ENCODE results near the gene MAD2L2.
A peak's percentile ranks its signal among the peaks of the same experiment; 100 is the strongest.

MAD2L2 gene

DNA sequence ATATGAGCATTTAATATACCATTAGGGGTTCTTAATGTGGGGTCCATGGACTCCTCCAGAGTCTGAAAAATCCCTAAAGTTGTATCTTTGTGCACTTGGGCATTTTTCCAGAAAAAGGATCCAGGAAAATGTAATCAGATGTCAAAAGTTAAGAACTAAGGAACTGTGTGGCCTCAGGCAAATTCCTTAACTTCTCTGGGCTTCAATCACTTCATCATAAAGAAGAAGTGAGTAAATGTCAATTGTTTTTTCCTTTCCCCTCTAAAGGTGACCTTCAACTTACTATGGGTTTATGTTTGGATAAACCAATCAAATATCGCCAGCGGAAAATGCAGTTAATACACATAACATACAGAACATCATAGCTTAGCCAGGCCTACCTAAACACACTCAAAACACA, 2.5 kb downstream of the MAD2L2 start:
- Mint-ChIP-seq H3K27ac (no peak overlapping the region), H3K4me3 (no peak overlapping the region), H3K9me3 (no peaks in the 10 kb centered on the region)

DNA sequence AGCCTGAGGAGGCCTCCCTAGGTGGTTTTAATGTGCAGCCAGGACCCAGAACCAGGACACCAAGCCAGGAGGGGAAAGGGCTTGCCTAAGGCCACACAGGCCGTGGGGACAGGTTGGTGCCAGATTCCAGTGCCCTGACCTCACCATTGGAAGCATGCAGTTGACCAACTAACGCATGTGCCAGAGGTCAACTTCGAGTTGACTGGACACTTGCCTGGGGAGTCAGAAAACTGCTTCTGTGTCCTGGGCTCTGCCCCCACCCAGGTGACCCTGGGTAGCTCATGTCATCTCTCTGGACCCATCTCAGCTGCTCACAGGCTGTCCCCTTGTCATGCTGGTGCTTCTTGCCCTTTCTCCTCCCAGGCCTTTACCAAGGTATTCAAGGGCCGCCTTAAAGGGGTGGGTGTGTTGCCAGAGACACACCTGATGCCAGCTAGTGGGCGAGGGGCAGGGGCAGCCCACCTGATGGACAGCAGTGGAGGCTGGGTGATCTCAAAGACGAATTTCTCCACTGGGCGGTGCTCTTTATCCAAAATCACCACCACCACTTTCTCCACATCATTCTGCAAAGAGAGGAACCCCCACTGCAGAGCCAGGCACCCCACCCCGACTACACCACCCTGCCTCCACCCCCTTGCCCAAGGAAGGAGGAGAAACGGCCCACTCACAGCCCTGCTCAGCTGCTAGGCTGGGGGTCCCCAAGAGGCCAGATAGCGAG, 4.4 kb downstream of the MAD2L2 start:
- no peak overlapping the region for H3K4me3 Mint-ChIP-seq
- no peak for DNase-seq
- H3K9me3 Mint-ChIP-seq: no peaks in the 10 kb centered on the region
- H3K27ac Mint-ChIP-seq: no peak overlapping the region
- no peaks in the 10 kb centered on the region for H3K27me3 Mint-ChIP-seq
- H3K4me1 Mint-ChIP-seq (ENCODE audit: low read depth): peaks cover 12% of the 10 kb centered on the region
- H3K36me3 Mint-ChIP-seq (ENCODE audit: low read depth): peaks cover 69% of the 10 kb centered on the region

More for the DNA sequence above, 2.5 kb downstream of the MAD2L2 start:
- H3K4me1 Mint-ChIP-seq (ENCODE audit: low read depth): peaks cover 19% of the 10 kb centered on the region
- DNase-seq: no peak
- peaks cover 54% of the 10 kb centered on the region for H3K36me3 Mint-ChIP-seq (ENCODE audit: low read depth)
- no peaks in the 10 kb centered on the region for H3K27me3 Mint-ChIP-seq

DNA sequence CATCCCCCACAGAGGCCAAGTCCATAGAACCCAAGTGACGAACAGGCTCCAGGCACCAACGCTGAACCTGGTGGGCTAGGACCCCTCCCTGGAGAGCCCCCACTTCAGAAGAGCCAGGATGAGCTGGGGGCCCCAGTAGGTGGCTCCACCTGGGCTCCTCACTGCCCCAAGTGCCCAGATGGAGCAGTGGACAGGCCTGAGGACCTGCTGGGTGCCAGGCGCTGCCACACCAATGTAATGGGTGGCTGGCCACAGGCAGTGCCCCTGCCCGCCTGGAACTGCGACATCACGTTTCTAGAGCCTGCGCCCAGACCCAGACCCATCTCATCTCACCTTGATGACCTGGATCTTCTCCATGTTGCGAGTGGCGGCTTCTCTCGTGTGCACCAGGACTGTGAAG, 5.6 kb downstream of the MAD2L2 start:
- Mint-ChIP-seq H3K9me3 (no peaks in the 10 kb centered on the region), H3K4me1 (ENCODE audit: low read depth) (peaks cover 12% of the 10 kb centered on the region), H3K4me3 (no peak overlapping the region), H3K36me3 (ENCODE audit: low read depth) (peaks cover 71% of the 10 kb centered on the region), H3K27ac (no peak overlapping the region), H3K27me3 (no peaks in the 10 kb centered on the region)
- no peak for DNase-seq

DNA sequence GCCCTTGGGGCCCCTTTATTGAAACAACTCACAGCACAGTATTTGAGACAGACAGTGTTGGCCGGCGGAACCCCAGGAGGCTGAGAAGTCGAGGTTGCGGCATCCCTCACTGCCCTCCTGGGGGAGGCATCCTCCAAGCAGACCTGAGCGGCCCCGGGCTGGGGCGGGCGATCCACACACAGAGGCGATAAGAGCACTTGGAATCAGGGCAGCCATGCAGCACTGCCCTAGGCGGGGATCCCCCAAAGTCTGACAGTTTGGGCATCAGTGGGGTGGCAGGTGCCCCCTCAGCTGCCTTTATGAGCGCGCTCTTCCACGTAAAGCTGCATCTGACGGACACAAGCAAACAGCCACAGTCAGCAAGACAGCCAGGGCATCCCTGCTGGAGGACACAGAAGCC, 6.5 kb downstream of the MAD2L2 start:
- peaks cover 71% of the 10 kb centered on the region for H3K36me3 Mint-ChIP-seq (ENCODE audit: low read depth)
- H3K27ac Mint-ChIP-seq: no peak overlapping the region
- no peak for DNase-seq
- H3K9me3 Mint-ChIP-seq: no peaks in the 10 kb centered on the region
- peaks cover 7% of the 10 kb centered on the region for H3K4me1 Mint-ChIP-seq (ENCODE audit: low read depth)
- H3K4me3 Mint-ChIP-seq: no peak overlapping the region
- H3K27me3 Mint-ChIP-seq: no peaks in the 10 kb centered on the region

DNA sequence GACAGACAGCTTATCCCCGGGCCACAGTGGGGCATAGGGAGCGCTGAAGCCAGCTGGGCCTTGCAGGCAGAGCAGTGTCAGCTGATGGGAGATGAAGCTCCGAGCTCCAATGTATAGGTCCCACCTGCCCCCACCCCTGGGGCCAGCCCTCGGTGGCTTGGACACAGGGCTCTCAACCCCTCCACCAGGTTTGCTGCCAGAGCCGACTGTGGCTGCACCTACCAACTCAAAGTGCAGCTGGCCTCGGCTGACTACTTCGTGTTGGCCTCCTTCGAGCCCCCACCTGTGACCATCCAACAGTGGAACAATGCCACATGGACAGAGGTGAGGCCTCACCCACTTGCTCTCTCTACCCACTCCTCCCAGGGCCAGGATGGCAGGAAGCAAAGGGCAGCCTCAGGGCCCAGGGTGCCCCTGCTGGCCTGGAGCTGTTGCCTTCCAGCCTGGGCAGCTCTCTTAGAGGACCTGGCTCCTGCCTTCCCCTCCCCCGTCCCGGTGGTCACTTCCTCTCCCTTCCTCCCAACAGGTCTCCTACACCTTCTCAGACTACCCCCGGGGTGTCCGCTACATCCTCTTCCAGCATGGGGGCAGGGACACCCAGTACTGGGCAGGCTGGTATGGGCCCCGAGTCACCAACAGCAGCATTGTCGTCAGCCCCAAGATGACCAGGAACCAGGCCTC, 7.7 kb downstream of the MAD2L2 start:
- Mint-ChIP-seq H3K36me3 (ENCODE audit: low read depth) (peaks cover 69% of the 10 kb centered on the region), H3K27ac (peak overlapping the region; percentile 5), H3K9me3 (no peaks in the 10 kb centered on the region)

DNA sequence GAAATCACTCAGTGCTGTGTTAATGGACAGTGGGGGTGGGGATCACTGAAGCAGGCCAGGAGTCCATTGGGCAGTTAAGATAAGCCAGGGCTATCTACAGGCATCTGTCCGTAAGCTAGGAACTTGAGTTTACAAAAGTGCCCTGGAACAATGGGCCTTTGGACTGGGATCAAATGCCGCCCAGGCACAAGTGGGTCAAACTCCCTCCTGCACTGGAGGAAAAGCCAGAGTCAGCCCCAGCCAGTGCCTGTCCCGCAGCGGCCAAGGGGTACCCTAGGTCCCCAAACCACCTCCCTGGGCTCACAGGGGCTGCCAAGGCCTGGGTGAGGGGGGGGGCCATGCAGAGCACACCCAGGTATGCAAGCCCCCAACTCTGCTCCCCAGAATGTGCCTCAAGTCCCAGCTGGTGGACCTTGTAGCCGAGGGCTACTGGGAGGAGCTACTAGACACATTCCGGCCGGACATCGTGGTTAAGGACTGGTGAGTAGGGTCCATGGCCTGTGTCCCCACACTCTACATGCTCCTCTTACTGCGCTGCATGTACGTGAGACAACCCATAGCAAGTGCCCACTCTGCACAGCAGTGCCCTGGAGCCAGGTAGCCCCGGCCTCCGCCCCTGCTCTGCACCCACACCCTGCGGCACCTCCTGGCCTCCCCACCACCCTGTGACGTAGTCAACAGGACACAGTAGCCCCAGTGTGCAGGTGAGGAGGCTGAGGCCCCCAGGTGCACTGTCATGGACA, 9.2 kb downstream of the MAD2L2 start:
- H3K4me3 Mint-ChIP-seq: no peak overlapping the region
- H3K27ac Mint-ChIP-seq: no peak overlapping the region
- H3K4me1 Mint-ChIP-seq (ENCODE audit: low read depth): no peaks in the 10 kb centered on the region
- no peak for DNase-seq
- peaks cover 66% of the 10 kb centered on the region for H3K36me3 Mint-ChIP-seq (ENCODE audit: low read depth)
- no peaks in the 10 kb centered on the region for H3K9me3 Mint-ChIP-seq
- H3K27me3 Mint-ChIP-seq: no peaks in the 10 kb centered on the region

More for the DNA sequence above, 7.7 kb downstream of the MAD2L2 start:
- H3K27me3 Mint-ChIP-seq: no peaks in the 10 kb centered on the region
- H3K4me3 Mint-ChIP-seq: no peak overlapping the region
- no peaks in the 10 kb centered on the region for H3K4me1 Mint-ChIP-seq (ENCODE audit: low read depth)
- no peak for DNase-seq

DNA sequence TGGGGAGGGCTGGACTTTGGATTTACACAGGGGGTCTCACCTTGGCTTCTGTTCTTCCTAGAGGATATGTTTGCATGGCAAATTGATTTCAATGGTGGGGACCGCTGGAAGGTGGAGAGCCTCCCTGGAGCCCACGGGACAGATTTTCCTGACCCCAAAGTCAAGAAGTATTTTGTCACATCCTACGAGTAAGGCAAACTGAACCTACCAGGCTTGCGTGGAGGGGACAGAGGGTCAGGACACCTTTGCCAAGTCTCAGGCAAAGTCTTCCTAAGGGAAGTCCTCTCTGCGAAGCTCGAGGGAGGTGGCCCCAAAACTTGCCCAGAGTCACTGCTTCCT, 9.8 kb downstream of the MAD2L2 start:
- H3K27me3 Mint-ChIP-seq: no peaks in the 10 kb centered on the region
- H3K4me3 Mint-ChIP-seq: no peak overlapping the region
- H3K9me3 Mint-ChIP-seq: no peaks in the 10 kb centered on the region
- H3K27ac Mint-ChIP-seq: no peak overlapping the region
- H3K4me1 Mint-ChIP-seq (ENCODE audit: low read depth): no peaks in the 10 kb centered on the region
- H3K36me3 Mint-ChIP-seq (ENCODE audit: low read depth): peaks cover 61% of the 10 kb centered on the region
- DNase-seq: no peak

DNA sequence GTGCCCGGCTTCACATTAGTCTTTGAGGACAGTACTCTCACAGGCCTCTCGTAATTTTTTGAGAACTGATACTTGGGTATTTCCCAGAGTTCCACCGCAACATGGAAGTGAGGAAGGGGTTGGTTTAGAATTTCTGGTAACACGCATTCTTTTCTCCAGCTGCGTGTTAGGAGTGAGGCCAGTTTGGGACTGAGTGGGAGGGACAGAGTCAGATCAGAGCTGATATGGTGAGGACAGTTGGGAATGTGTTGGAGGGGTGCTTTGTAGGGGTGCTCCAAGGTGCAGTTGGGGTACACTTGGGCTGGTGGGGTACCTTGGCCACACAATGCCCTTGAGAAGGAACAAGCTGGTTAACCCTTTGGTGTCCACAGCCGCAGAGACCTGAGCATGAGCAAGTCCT, 10.2 kb downstream of the MAD2L2 start:
- Mint-ChIP-seq H3K4me1 (ENCODE audit: low read depth) (no peaks in the 10 kb centered on the region), H3K27me3 (no peaks in the 10 kb centered on the region), H3K4me3 (no peak overlapping the region), H3K9me3 (no peaks in the 10 kb centered on the region), H3K36me3 (ENCODE audit: low read depth) (peaks cover 57% of the 10 kb centered on the region), H3K27ac (no peak overlapping the region)
- DNase-seq: no peak

DNA sequence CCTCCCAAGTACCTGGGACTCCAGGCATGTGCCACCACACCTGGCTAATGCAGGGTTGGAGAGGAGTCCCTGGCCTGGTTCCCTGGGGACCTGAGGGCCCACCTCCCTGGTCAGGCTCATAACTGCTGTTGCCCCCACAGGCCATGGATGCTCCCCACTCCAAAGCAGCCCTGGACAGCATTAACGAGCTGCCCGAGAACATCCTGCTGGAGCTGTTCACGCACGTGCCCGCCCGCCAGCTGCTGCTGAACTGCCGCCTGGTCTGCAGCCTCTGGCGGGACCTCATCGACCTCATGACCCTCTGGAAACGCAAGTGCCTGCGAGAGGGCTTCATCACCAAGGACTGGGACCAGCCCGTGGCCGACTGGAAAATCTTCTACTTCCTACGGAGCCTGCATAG, 12.4 kb downstream of the MAD2L2 start:
- no peak for DNase-seq
- Mint-ChIP-seq H3K27ac (no peak overlapping the region), H3K27me3 (no peaks in the 10 kb centered on the region), H3K9me3 (no peaks in the 10 kb centered on the region), H3K4me1 (ENCODE audit: low read depth) (no peaks in the 10 kb centered on the region), H3K36me3 (ENCODE audit: low read depth) (peaks cover 37% of the 10 kb centered on the region), H3K4me3 (no peak overlapping the region)

DNA sequence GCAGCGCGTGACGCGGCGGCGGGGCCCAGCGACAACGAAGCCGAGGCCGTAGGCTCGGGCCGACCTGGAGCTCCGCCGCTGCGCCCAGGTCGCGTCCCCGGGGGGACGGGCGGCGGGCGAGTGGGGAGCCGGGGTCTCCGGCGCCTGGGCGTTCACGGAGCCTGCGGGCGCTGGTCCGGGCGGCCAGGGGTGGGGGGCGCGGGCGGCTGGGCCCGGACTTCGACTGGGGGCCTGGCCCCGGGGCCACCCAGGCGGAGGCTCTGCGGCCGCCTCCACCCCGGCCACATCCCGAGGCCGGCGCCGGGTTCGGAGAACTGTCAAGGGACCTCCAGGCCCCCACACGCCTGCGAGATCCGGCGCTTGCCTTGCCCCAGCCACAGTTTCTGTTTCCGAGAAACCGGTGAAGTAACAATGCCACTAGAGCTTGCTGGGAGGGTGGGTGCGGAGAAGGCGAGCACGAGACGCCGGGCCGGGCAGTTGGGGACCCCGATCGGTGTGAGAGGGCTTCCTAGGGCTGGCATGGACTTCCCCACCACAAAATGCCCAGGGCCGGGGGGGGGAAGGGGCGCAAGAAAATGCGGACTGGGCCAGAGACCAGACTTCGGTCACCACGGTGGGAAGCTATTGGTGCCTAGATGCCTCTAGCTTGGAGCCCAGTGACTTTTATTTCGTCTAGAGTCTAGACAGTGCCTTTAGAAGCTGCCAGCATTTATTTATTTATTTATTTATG, 16.4 kb downstream of the MAD2L2 start:
- Mint-ChIP-seq H3K4me1 (ENCODE audit: low read depth) (no peaks in the 10 kb centered on the region), H3K4me3 (peak overlapping the region; percentile 82), H3K36me3 (ENCODE audit: low read depth) (peaks cover 36% of the 10 kb centered on the region), H3K27me3 (no peaks in the 10 kb centered on the region), H3K27ac (peak overlapping the region; percentile 88), H3K9me3 (no peaks in the 10 kb centered on the region)
- DNase-seq: peak; percentile 76

DNA sequence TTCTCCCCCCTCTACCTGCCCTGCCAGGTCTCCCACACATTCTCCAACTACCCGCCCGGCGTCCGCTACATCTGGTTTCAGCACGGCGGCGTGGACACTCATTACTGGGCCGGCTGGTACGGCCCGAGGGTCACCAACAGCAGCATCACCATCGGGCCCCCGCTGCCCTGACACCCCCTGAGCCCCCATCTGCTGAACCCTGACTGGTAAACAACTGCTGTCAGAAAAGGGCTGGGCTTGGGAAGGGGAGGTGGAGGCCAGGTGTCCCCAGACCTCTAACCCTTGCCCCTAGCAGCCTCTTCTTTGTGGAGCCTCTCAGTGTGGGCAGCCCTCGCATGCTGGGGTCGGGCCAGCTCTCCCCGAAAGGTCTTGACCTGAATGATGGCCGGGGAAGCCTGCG, 19.8 kb downstream of the MAD2L2 start:
- peaks cover 1% of the 10 kb centered on the region for H3K4me1 Mint-ChIP-seq (ENCODE audit: low read depth)
- H3K27me3 Mint-ChIP-seq: no peaks in the 10 kb centered on the region
- H3K9me3 Mint-ChIP-seq: no peaks in the 10 kb centered on the region
- no peak overlapping the region for H3K4me3 Mint-ChIP-seq
- no peak for DNase-seq
- H3K27ac Mint-ChIP-seq: no peak overlapping the region
- H3K36me3 Mint-ChIP-seq (ENCODE audit: low read depth): peaks cover 51% of the 10 kb centered on the region

DNA sequence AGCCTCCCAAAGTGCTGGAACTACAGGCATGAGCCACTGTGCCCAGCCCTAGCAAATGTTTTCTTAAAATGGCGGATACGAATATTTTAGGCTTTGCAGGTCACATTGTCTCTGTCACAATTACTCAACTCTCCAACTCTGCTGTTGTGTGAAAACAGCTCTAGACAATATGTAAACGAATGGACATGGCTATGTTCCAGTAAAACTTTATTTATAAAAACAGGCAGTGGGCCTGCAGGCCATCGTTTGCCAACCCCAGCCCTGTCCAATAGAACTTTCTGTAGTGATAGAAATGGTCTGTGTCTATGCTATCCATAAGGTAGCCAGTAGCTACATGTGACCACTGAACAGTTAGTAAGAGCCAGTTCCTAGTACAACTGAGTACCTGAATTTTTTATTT, 21.2 kb downstream of the MAD2L2 start:
- Mint-ChIP-seq H3K9me3 (no peaks in the 10 kb centered on the region), H3K4me3 (no peak overlapping the region), H3K36me3 (ENCODE audit: low read depth) (peaks cover 54% of the 10 kb centered on the region), H3K4me1 (ENCODE audit: low read depth) (peaks cover 10% of the 10 kb centered on the region), H3K27me3 (no peaks in the 10 kb centered on the region), H3K27ac (no peak overlapping the region)
- no peak for DNase-seq

DNA sequence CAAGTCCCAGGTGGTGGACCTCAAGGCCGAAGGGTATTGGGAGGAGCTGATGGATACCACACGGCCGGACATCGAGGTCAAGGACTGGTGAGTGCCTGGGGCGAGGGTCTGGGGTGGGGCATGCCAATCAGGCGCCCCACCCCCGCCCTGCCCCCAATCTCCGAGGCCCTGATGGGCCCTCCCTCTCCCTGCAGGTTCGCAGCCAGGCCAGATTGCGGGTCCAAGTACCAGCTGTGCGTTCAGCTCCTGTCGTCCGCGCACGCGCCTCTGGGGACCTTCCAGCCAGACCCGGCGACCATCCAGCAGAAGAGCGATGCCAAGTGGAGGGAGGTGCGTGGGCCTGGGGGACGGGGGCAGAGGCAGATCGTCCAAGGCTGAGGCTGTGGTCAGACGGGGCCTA, 22.4 kb downstream of the MAD2L2 start:
- Mint-ChIP-seq H3K36me3 (ENCODE audit: low read depth) (peaks cover 54% of the 10 kb centered on the region), H3K27ac (no peak overlapping the region), H3K27me3 (no peaks in the 10 kb centered on the region), H3K4me1 (ENCODE audit: low read depth) (peaks cover 10% of the 10 kb centered on the region), H3K4me3 (no peak overlapping the region), H3K9me3 (no peaks in the 10 kb centered on the region)
- DNase-seq: no peak

DNA sequence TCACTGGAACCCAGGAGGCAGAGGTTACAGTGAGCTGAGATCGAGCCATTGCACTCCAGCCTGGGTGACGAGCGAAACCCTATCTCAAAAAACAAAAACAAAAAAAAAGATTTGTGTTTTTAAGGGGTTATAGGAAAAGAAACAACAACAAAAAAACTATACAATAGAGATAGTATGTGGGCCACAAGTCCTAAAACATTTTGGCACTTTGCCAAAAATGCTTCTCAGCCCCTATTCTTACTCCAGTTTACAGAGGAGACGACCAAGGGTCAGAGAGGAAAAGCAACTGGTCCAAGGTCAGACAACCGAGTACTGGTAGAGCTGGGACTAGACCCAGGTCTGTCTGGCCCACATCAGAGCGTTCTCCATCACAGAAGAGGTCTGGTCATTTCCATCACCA, 23.3 kb downstream of the MAD2L2 start:
- H3K4me3 Mint-ChIP-seq: no peak overlapping the region

More for the DNA sequence above, 23.3 kb downstream of the MAD2L2 start:
- Mint-ChIP-seq H3K36me3 (ENCODE audit: low read depth) (peaks cover 54% of the 10 kb centered on the region), H3K9me3 (no peaks in the 10 kb centered on the region), H3K27ac (no peak overlapping the region), H3K4me1 (ENCODE audit: low read depth) (peaks cover 10% of the 10 kb centered on the region), H3K27me3 (no peaks in the 10 kb centered on the region)
- no peak for DNase-seq
